PFSK-1 (cell line): ENCODE measurements around the gene COG7.

Experiments
- FOXP2 ChIP-seq: optimal IDR thresholded peaks from 2 replicates; pipeline ENCODE3; 2011; ENCODE audit warnings: borderline replicate concordance, control low read depth, inconsistent platforms; ENCODE audit not compliant: insufficient read depth; ENCODE audit errors: extremely low read length, extremely low read depth
- POLR2AphosphoS5 ChIP-seq: IDR thresholded peaks from 2 replicates; pipeline ENCODE4 v1.6.1; 2012; ENCODE audit warnings: low read depth, mild to moderate bottlenecking, control low read depth, low read length, moderate library complexity
- REST ChIP-seq, 2 experiments: IDR thresholded peaks; 2 replicates each; pipeline versions ENCODE4 v1.6.1 to v1.8.0; 2011 to 2012; ENCODE audit warnings: low read depth in 2 of 2, low read length in 2 of 2, control low read depth in 1 of 2, inconsistent platforms in 1 of 2, mild to moderate bottlenecking in 1 of 2, moderate library complexity in 1 of 2; ENCODE audit not compliant: insufficient read depth in 1 of 2
- SIN3A ChIP-seq: IDR thresholded peaks from 2 replicates; pipeline ENCODE4 v1.6.1; 2012; ENCODE audit warnings: mild to moderate bottlenecking, low read length, moderate library complexity, borderline replicate concordance; ENCODE audit not compliant: insufficient read depth
- TAF1 ChIP-seq: IDR thresholded peaks from 2 replicates; pipeline ENCODE4 v1.6.1; 2012; ENCODE audit warnings: low read length, control low read depth, borderline replicate concordance; ENCODE audit not compliant: insufficient read depth

- TF ChIP-seq POLR2AphosphoS5 (no peak), TAF1 (no peak), REST (IDR thresholded peaks at IDR 0.05; ENCODE audit: insufficient read depth in 1 of 2, low read depth in 2 of 2, low read length in 2 of 2) (no peak), SIN3A (no peak), FOXP2 (no peak)
Observed at GRCh38 chr16:23465179-23465578, 12.2 kb upstream of the COG7 start.
